Measurements from ENCODE around the gene PCDH12.

PCDH12 gene

GRCh38 chr5:141897425-141897824, 60.6 kb downstream of the PCDH12 start:
- H3K36me3 ChIP-seq (ENCODE audit: control insufficient read depth, insufficient read depth, low read length): no peaks in the 10 kb centered on the region
- no peaks in the 10 kb centered on the region for H3K4me1 ChIP-seq (ENCODE audit: control insufficient read depth, insufficient read depth, low read length, poor library complexity, severe bottlenecking)
- no peak overlapping the region for H3K4me3 ChIP-seq (ENCODE audit: insufficient read depth, low read depth, low read length, poor library complexity, severe bottlenecking)
- no peaks in the 10 kb centered on the region for H3K9me3 ChIP-seq (ENCODE audit: control insufficient read depth, low read length)
- DNase-seq: no peak
- H3K27me3 ChIP-seq (replicated peaks; ENCODE audit: control insufficient read depth, insufficient read depth, low read length, poor library complexity, severe bottlenecking): no peaks in the 10 kb centered on the region
- H3K27ac ChIP-seq (ENCODE audit: insufficient read depth, low read length, poor library complexity, severe bottlenecking): no peak overlapping the region
